NK-92 treated with Interleukin-12 subunit alpha and Interleukin-12 subunit beta, amount 100 ng/mL, for 24 hours (cell line): ENCODE measurements around the gene PTPRN2.
"Not testable (repeated sequence)": the region's sequence is repeated elsewhere in the genome, so short reads cannot be mapped to it uniquely, and the experiment has no call there.

Source experiments
- DNase-seq: peaks from one replicate; lab custom pipeline; 2025; lab: John Stamatoyannopoulos, UW

The PTPRN2 gene

DNA sequence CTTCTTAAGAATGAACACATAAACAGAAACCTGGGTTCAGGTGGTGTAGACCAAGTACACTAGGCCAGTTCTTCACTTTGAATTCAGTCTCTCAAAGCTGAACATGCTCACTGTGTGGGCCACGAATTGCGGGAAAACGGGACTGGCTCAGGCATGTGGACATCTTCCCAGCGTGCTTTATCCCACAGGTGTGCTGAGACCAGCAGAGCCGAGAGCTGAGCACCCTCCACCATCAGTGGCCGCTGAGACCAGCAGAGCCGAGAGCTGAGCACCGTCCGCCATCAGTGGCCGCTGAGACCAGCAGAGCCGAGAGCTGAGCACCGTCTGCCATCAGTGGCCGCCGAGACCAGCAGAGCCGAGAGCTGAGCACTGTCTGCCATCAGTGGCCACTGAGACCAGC lies 985.5 kb downstream of the PTPRN2 start:
- DNase-seq = no peak

DNA sequence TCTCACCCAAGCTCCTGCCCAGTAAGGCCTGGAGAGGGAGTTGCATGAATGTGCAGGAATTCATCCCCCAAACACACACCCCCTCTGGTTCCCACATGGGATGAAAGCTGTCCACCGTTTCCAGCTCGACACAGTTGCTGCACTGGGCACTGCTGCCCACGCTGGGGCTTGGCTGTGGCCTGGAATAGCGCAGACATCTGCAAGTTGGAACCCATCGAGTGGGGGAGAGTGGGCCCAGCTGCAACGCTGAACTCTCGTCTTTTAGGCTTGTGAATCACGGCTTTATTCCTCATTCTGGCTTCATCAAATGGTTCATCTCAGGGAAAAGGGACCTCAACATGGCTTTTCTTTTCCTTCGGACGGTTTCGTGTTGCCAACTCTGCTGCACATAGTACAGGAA lies 986.1 kb downstream of the PTPRN2 start:
- no peak for DNase-seq

DNA sequence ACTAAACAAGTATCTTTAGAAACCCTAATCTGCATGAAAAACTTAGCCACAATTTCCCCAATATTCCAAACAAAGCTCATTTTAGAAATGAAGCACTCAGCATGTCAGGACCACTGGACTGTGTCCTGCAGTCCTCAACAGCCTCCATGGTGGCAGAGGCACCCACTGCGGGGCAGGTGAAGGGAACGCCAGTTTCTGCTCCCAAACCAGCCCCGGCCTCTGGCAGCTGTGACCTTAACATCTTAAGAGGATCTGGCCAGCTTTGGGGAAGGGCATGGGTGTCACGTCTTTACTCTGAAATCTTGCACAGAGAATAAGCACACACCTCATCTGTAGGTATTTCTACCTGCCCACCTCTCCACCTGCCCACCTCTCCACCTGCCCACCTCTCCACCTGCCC lies 988.1 kb downstream of the PTPRN2 start:
- no peak for DNase-seq

DNA sequence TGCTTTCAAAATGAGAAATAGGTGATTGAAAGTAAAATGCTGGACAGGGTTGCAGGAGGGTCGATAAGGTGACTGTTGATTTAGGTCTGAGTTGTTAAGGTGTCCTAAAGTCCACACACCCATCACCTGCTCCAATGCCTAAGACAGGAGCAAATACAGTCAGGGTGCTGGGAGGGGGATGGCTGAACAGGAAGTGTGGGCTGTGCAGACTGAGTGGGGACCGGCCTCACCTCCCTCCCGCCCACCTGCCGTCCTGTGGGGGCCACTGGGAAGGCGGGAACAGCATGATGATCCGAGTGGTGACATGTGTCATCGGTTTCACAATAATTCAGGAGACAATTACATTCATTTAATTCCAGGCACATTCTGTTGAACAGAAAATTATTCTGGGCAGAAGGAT lies 990.1 kb downstream of the PTPRN2 start:
- no peak for DNase-seq

DNA sequence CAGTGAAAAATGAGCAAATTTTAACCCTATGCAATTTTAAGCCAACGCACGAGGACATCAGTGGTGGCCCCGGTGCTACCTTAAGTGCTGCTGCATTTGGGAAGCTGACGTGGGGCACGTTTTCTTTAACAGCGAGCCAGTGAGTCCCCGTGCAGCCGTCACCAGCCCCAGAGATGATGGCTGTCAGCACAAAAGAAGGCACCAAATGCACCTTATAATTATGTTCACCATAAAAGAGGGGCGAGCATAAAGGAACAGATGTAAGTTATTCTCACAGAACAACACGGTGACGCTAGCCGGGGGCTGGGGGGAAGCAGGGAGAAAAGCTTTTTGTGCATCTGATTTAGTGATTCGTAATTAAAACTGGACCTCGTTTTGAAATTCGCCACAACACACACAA lies 990.7 kb downstream of the PTPRN2 start:
- no peak for DNase-seq

DNA sequence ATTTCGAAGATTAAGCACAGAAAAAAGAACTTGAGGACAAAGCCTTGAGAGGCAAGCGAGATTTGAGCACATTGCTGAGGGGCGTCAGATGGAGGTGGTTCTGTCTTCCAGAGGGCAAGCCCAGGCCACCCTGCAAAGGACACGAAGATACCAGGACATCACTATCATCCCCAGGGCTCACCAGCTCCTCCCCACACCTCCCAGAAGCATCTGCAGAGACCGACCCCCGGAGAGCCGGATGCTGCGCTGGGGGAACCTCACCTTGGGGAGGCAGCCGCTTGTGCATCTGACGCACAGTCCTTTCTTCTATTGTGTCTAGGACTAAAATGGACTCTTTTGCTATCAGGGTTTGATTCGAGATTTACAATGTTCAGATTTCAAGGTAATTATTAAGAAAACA lies 991.2 kb downstream of the PTPRN2 start:
- DNase-seq = no peak

DNA sequence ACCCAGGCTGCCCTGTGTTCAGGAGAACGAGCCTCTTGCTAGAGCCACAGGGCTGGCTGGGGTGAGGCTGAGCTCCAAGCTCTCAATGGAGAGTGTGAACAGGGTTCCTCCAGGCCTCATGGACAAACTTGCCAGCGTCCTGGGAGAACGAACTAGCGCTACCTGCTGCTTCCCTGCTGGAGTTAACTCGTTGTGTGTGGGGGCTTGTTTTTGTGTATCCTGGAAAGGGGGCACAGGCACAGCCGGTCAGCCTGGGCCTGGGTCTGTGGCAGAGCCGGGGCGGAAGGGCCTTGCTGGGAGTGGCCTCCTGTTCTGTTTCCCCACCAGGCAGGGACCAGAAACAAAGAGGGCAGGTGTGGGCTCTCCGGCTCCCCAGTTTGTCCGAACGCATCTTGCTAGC lies 991.6 kb downstream of the PTPRN2 start:
- DNase-seq = no peak

DNA sequence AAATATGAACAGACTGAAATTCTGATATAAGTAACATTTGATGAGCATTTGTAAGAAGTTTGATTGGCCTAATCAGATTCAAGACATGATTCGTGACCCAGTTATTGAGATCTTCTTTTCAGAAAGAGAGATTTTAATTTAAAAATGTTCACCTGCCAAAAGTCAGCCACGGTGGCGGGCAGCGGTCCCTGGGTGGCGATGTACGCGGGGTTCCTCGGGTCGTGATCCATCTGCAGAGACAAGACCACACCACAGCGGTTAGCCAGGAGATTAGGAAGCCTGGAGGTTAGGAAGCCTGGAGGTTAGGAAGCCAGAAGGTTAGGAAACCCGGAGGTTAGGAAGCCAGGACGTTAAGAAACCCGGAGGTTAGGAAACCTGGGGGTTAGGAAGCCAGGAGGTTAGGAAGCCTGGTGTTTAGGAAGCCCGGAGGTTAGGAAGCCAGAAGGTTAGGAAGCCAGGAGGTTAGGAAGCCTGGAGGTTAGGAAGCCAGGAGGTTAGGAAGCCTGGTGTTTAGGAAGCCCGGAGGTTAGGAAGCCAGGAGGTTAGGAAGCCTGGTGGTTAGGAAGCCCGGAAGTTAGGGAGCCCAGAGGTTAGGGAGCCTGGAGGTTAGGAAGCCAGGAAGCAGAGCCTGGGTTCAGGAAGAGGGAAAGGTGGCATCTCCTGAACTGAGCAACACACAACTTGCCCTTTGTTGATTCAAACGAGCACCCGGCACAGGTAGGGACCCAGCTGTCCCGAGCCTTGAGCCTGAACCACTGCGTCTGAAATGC lies 992.4 kb downstream of the PTPRN2 start:
- no peak for DNase-seq

DNA sequence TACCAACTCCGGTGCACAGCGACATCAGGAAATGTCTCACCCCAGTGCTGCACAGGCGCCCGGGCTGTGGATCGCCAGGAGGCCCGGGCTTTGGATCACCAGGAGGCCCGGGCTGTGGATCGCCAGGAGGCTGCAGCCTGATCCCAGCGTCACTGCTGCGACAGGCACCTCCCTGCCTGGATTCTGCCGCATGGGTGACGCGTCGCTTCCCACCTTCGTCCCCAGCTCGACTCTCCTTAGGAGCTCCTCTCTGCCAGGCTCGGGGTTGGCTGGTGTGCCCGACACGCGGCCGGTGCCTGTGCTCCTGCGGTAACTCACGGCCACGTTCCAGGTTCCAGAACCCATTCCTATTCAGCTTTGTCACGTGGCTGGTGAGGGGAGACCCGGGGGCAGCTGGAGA lies 993.3 kb downstream of the PTPRN2 start:
- no peak for DNase-seq

DNA sequence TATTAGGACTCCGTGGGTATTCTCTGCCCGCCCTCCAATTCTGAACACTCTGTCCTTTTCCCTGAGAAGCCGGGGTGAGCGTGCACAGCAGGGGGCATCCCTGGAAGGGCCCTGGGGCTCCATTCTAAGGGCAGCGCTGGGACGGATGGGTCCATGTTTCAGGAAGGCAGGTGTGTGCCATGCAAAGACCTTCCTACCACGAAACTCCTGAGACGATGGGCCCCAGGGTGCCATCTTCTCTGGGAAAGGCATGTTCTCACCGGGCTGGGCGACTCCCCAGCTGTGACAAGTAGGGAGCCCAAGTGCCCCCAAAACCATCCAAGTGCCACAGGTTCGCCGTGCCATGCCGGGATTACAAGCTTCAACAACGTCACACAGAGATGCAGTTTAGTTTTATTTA lies 994.1 kb downstream of the PTPRN2 start:
- DNase-seq = no peak

DNA sequence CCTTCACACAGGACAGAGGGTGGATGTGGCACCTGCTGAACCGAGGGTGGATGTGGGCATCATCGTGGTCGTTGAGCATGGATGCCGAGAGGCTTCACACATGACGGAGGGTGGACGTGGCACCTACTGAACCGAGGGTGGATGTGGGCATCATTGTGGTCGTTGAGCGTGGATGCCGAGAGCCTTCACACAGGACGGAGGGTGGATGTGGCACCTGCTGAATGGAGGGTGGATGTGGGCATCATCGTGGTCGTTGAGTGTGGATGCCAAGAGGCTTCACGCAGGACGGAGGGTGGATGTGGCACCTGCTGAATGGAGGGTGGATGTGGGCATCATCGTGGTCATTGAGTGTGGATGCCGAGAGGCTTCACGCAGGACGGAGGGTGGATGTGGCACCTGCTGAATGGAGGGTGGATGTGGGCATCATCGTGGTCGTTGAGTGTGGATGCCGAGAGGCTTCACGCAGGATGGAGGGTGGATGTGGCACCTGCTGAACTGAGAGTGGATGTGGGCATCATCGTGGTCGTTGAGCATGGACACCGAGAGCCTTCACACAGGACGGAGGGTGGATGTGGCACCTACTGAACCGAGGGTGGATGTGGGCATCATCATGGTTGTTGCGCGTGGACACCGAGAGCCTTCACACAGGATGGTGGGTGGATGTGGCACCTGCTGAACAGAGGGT lies 994.8 kb downstream of the PTPRN2 start:
- not testable (repeated sequence) for DNase-seq

DNA sequence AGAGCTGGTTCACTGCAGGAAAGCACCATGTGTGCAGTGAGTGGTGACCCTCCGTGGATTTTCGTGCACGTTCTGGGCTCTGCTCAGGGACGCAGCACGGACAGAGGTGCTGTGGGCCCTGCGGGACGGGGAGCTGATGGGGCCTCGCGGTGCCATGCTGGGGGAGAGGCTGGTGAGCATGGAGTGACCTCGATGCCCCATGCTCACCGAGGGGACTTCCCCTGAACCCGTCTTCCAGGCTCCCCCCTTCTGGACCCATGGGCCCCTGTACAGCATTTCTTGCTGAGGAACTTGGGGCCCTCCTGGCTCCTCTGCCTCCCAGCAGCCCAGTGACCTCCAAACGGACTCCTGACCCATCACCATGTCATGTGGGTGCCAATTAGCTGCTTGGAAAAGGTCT lies 997.1 kb downstream of the PTPRN2 start:
- DNase-seq = no peak

DNA sequence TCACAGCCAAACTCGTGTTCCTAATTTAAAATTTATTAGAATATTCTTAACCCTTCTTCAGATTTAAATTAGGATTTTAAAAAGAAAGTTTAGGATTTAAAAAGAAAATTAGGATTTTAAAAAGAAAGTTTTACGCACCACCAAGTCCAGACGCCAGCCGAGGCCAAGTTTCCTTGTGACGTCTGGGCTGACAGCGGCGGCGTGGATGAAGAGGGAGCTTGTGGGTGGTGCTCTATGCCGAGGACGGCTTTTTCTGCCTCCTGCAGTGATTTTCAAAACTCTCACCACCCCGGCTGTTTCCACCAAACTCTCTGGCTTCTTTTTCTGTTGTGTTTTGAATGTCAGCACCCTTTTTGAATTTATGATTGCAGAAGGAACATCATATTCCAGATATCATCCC lies 997.9 kb downstream of the PTPRN2 start:
- no peak for DNase-seq

DNA sequence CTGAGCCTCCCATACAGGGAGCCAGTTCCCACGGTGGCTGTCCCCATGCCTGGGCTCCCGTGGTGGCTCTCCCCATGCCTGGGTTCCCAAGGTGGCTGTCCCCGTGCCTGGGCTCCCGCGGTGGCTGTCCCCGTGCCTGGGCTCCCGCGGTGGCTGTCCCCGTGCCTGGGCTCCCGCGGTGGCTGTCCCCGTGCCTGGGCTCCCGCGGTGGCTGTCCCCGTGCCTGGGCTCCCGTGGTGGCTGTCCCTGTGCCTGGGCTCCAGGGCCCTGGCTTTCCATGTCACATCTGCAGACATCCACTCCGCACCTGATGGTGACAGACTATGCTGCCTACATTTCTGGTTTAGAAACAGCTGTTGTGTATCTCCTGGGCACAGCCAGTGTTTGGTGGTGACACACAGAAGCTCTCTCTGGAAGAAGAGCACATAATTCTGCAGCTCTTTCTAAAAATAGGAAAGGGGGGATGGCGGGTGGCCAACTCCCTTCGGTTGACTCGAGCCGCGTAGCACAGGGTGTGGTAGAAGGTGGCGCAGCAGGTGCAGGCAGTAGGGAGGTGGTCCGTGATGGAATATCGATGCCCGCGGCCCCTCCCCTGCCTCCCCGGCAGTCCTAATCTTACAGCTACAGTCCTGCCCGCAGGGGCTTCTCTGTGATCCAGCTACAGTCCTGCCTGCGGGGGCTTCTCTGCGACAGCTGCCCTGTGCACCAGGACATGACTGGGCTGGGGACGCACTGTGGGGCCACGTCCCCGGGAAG lies 999.6 kb downstream of the PTPRN2 start:
- no peak for DNase-seq

DNA sequence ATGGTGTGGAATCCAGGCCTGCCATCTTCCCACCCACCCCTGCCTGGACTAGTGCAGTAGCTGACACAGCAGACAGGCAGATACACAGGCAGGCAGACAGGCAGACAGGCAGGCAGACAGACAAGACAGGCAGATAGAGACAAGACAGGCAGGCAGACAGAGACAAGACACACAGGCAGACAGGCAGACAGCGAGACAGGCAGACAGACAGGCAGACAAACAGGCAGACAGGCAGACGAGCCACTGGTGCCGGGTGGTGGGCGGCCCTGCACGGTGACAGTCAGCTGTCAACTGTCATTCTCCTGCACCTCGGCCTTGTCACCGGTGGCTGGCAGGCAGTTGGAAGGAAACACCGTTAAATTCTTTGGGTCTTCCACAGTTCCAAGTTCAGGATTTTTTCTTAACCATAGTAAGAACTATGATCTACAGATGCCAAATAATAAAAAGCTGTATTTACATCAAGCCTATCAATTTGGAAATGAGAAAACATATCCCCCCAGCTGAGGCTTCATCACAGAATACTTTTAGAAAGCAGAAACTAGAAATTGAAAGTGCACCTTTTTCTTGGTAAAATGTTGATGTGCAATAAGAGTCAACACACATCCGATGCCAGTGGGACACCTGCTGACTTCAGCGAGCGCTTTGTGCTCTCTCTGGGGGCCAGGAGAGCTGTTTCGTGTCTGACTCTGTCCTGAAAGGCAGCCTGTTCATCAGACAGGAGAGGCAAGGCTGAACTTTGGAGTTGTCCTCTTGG lies 1000.4 kb downstream of the PTPRN2 start:
- no peak for DNase-seq

DNA sequence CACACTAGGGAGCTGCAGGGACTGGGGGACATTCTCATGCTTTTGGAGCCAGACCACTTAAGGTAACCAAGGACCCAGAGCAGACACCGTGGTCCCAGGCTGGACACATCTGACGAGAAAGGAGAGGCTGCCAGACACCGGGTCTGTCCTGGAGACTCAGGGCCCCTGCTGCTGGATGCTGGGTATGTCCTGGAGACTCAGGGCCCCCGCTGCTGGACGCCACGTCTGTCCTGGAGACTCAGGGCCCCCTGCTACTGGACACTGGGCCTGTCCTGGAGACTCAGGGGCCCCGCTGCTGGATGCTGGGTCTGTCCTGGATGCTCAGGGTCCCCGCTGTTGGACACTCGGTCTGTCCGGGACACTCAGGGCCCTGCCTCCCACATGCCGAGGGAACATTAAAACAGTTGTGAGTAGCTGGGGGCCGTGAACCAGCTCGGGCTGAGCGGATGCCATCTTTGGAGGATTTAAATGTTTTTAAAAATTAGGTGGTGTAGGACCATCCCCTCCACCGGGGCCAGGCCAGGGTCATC lies 1001.1 kb downstream of the PTPRN2 start:
- no peak for DNase-seq

DNA sequence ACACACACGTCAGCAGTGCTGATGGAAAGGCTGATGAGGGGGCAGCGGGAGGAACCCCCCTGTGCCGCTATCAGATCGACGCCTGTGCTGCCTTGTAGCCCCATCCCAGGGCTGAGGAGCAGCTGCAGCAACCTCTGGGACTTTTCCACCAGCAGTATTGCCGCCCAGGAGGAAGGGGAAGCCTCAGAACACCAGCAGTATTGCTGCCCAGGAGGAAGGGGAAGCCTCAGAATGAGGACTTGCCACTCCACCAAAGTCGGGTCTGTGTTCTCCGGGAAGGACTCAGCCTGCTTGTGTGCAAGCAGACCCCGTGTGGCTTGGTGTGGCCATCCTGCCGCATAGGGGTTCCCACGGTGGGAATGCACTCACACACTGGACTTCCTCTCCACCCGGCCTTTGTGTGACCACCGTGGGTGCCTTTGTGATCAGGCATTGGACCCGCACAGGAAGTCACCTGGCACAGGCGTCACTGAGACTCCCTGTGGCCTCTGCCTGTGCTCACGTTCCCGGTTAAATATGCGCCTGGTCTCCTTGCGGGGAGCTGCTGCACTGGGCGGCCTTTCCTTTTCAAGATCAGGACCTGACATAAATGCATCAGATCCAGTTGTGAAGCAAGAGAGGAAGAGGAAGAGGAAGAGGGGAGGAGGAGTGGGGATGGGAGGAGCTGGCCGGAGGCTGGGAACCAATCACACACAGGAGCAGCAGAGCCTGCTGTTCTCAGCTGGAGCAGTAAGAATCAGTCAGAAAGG lies 1002.3 kb downstream of the PTPRN2 start:
- DNase-seq = no peak

DNA sequence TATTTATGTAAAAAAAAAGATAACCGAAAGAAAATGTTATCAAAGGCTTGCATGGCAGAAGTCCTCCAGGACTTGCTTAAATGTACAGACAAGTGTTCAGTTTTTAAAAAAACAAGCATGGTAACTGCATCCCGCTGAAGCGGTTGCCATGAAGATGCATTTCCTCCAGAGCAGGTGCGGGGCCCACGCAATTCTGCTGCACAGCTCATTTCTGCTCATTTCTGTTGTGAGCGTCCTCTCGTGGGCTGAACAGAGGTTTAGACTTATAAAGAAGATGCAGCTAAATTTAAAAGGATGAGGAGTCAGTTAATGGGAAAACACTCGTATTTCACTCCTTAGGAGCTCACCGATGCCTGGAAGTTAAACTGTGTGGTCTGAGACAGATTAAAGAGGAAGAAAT lies 1003.2 kb downstream of the PTPRN2 start:
- no peak for DNase-seq

DNA sequence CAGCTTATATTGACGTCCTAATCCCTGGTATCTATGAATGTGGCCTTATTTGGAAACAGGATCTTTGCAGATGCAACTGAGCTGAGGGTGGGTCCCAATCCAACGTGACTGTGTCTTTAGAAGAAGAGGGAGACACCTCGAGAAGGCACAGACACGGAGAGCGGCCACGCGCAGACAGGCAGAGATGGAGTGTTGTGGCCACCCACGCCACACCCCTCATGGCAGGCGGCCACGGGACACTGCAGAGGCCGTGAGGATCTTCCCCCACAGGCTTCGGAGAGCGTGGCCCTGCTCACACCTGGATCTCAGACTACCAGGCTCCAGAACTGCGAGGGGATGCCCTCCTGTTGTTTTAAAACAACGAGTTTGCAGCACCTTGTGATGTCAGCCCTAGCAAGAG lies 1005.9 kb downstream of the PTPRN2 start:
- no peak for DNase-seq

DNA sequence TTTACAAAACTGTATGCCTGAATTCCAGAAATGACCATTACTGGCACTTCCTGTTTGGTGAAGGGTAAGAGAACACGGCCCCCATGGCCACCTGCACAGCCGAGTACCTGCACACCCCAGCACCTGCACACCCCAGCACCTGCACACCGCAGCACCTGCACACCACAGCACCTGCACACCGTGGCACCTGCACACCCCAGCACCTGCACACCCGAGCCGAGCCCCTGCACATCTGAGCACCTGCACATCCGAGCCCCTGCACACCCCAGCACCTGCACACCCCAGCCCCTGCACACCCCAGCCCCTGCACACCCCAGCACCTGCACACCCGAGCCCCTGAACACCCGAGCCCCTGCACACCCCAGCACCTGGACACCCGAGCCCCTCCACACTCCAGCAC lies 1007.3 kb downstream of the PTPRN2 start:
- no peak for DNase-seq

DNA sequence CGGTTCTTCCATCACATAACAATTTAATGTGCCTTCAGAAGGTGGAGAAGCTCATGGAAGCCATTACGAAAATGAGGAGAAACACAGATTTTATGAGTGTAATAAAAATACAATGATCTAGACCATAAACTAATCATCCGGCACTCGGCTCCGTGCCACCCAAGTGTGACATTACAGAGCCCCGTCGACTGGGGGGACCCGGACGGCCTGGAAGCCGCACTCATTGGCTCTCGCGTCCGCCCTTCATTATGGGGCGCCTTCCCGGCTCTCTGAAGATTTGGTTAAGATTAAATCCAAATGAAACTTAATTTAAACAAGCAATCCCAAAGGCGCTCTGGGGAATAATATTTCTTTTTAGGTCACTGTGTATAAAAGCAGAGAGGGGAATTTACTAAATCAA lies 1008.2 kb downstream of the PTPRN2 start:
- DNase-seq = no peak
